Astrocyte (in vitro differentiated cells and primary cell): ENCODE results near the gene HMGCS2.

ENCODE experiments used
- EZH2 ChIP-seq: IDR thresholded peaks from 2 replicates; pipeline ENCODE4 v1.6.1; 2012; ENCODE audit warnings: mild to moderate bottlenecking, low read length, inconsistent platforms; ENCODE audit not compliant: insufficient read depth
- TF ChIP-seq, protein P1 (sequence below): IDR thresholded peaks from 2 replicates; pipeline ENCODE4 v1.5.1; 2011; ENCODE audit warnings: low read depth, mild to moderate bottlenecking, inconsistent platforms, low read length, moderate library complexity; ENCODE audit not compliant: insufficient read depth

DNA sequence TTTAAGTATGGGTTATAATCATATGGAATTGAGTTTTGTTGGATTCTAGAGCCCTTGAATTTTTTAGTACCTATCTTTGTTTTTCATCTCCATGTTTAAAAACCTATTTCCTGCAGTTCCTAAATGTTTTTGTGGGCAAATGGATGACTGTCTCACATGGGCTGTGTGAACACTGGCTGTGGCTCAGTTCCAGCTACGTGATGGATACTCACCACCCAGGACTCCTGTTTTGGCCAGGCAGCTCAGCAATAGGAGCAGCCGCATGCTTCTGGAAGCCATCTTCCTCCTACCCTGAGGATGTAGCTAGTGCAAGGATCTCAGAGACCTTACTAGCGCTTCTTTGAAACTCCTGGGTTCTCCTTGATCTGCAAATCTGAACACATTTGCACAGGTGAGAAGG, 39.8 kb upstream of the HMGCS2 start:
- TF ChIP-seq, protein P1, sequence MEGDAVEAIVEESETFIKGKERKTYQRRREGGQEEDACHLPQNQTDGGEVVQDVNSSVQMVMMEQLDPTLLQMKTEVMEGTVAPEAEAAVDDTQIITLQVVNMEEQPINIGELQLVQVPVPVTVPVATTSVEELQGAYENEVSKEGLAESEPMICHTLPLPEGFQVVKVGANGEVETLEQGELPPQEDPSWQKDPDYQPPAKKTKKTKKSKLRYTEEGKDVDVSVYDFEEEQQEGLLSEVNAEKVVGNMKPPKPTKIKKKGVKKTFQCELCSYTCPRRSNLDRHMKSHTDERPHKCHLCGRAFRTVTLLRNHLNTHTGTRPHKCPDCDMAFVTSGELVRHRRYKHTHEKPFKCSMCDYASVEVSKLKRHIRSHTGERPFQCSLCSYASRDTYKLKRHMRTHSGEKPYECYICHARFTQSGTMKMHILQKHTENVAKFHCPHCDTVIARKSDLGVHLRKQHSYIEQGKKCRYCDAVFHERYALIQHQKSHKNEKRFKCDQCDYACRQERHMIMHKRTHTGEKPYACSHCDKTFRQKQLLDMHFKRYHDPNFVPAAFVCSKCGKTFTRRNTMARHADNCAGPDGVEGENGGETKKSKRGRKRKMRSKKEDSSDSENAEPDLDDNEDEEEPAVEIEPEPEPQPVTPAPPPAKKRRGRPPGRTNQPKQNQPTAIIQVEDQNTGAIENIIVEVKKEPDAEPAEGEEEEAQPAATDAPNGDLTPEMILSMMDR: no peak
- TF ChIP-seq EZH2: no peak
